Stimulated activated CD4-positive, alpha-beta T cell treated with anti-CD3 and anti-CD28 coated beads, Interleukin-15, amount 100 ng/mL, for 1 hour (primary cell): ENCODE measurements around the gene PMEPA1.

Experiments used
- DNase-seq, 2 donors: peaks; one replicate each; pipeline ENCODE4 v3.0.0-alpha.2; 2020; ENCODE audit warnings: low read depth in 1 of 2, low spot score in 1 of 2

Gene PMEPA1

GRCh38 chr20:57712341-57712740 lies 2.5 kb upstream of the PMEPA1 start:
- no peak for DNase-seq

- no peak for DNase-seq
These were observed 2.0 kb upstream of the PMEPA1 start for GRCh38 chr20:57711826-57712225.

- DNase-seq, result no peak
These were observed 1.5 kb upstream of the PMEPA1 start for GRCh38 chr20:57711311-57711712.

- no peak for DNase-seq
These were observed 1.0 kb upstream of the PMEPA1 start for GRCh38 chr20:57710841-57711240.

- DNase-seq, result peak in 1 of 2 donors; percentile 30
These were observed 831 bp downstream of the PMEPA1 start for GRCh38 chr20:57708694-57709673.

- no peak for DNase-seq
These were observed 1.7 kb downstream of the PMEPA1 start for GRCh38 chr20:57707849-57708693.

GRCh38 chr20:57707320-57707719 lies 2.5 kb downstream of the PMEPA1 start:
- DNase-seq, result no peak

- DNase-seq, result no peak
These were observed 4.5 kb downstream of the PMEPA1 start for GRCh38 chr20:57705127-57705899.

GRCh38 chr20:57704245-57704644 lies 5.6 kb downstream of the PMEPA1 start:
- DNase-seq, result no peak

- DNase-seq, result no peak
These were observed 6.8 kb downstream of the PMEPA1 start for GRCh38 chr20:57703013-57703412.

- DNase-seq, result no peak
These were observed 7.3 kb downstream of the PMEPA1 start for GRCh38 chr20:57702521-57702920.

GRCh38 chr20:57702091-57702490 lies 7.7 kb downstream of the PMEPA1 start:
- DNase-seq, result no peak

GRCh38 chr20:57701651-57702050 lies 8.2 kb downstream of the PMEPA1 start:
- DNase-seq, result no peak

GRCh38 chr20:57701090-57701489 lies 8.7 kb downstream of the PMEPA1 start:
- DNase-seq, result no peak

- no peak for DNase-seq
These were observed 10.4 kb downstream of the PMEPA1 start for GRCh38 chr20:57699395-57699794.

- DNase-seq, result no peak
These were observed 10.9 kb downstream of the PMEPA1 start for GRCh38 chr20:57698867-57699275.

- peak in 1 of 2 donors; percentile 37 for DNase-seq
These were observed 11.5 kb downstream of the PMEPA1 start for GRCh38 chr20:57698116-57698866.

GRCh38 chr20:57697543-57697942 lies 12.3 kb downstream of the PMEPA1 start:
- no peak for DNase-seq

- no peak for DNase-seq
These were observed 13.3 kb downstream of the PMEPA1 start for GRCh38 chr20:57696401-57696961.

GRCh38 chr20:57695940-57696339 lies 13.9 kb downstream of the PMEPA1 start:
- DNase-seq, result no peak
